GM21786 (cell line): Measurements from ENCODE around the gene ZNF490.

Experiments
- ATAC-seq: cut with Tn5 transposase; IDR thresholded peaks from one replicate; pipeline ENCODE4 v1.9.1; 2021; ENCODE audit not compliant: unreplicated experiment

Gene ZNF490

GRCh38 chr19:12545267-12545666 lies 65.3 kb downstream of the ZNF490 start:
- ATAC-seq = no peak

DNA sequence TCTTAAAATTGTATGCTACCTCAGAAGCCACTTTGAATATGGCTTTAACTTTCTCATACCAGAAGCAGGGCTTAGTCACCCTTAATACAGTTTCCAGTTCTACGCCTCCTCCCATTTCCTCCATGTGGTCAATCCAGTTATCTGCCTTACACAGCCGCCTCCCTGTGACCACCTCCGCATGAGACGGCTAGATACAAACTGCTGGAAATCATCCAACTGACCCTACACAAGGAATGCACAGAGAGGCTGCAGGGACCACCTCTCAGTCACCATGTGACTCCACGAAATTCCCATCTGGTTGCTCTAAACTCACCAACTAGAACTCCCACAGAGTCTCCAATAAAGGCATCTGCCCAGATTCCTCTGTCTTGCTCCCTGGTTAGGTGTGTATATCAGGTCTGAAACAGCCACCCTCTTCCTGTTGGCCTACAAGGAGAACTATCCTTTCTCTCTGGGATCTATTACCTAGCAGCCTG lies 66.2 kb downstream of the ZNF490 start:
- no peak for ATAC-seq

DNA sequence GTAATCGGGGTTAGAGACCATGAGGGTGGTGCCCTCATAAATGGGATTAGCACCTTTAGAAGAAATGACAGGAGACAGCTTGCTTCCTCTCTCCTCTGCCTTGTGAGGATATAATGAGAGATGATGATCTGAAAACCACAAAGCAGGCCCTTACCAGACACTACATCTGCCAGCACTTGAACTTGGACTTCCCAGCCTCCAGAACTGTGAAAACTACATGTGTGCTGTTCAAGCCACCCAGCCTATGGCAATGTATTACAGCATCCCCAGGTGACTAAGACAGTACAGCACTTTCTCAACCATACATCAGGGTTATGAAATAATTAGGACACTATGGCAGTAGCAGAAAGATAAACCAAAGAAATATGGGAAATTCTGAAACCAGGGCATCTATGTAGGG lies 66.8 kb downstream of the ZNF490 start:
- no peak for ATAC-seq
